HG03039 (cell line): ENCODE data around the gene PAM.
A peak's percentile ranks its signal among the peaks of the same experiment; 100 is the strongest.

Experiments
- ATAC-seq: cut with Tn5 transposase; IDR thresholded peaks from one replicate; pipeline ENCODE4 v1.9.1; 2021; ENCODE audit warnings: mild to moderate bottlenecking, moderate library complexity; ENCODE audit not compliant: unreplicated experiment

PAM gene

DNA sequence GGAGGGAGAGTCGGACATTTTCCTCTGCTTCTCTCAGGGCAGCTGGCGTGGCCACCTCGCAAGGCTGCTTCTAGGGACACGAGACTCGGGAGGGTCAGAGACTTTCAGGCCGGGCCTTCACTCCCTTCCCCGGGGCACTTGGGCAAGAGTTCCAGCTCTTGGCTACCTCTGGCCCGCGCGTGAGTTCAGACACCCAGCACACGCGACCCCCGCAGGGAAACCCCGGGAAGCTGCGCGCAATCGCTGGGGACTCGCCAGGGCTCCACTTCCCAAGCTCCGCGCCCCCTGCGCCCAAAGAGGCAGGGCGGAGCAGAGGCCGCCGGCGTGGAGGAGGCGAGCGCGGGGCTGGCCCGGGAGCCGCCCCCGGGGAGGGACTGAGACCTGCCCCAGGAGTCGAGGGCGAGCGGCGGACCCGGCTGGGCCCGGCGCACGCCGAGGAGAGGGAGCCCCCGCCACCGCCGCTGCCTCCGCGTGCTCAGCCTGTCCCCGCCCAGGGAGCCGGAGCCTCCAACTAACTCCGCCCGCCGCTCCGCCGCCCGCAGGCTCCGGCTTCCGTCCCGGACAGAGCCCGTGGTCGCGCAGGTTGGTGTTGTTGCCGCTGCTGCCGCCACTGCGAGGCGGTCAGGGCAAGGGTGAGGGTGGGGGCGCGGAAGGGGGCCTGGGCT is at the start of gene PAM:
PAM (plus strand) TSS at position 539 of the 665 bp plus-strand sequence. CDS start 110,891 bp downstream, outside the sequence.
- peak; percentile 86 for ATAC-seq

DNA sequence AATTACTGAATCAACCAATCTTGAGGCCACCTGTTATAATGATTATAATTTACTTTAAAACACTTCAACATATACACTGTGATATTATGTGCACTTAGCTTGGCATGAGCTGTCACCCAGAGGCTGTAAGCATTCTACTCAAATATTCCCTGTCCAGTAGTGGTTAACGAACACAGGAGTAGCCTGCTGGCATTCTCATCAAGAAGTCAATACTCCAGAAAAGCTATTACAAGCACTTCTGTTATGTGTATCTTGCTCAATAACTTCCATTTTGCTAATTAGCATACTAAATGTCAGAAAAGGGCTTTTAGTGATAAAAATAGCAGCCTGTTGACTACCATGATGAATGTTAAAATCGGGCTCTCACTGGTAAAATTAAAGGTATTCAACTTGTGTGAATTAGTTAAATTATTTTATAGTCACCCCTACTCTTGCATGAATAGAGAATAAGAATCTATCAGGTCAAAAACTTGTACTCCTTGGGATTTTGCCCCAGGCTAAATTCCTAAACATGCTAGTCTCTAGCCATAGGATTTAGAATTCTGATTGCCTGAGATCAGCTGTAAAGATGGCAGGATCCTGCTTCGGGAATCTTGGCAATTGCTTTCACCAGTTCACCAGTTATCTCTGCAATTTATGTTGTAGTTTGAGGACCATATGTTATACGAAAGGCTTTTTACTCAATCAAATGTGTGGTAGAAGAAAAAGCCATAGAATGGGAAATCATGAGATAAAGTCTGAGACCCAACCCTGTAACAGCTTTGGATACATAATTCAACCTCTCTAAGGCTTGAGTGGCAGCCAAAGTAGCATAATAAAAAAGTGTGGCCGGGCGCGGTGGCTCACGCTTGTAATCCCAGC is 43.4 kb upstream of the PAM start:
- no peak for ATAC-seq

DNA sequence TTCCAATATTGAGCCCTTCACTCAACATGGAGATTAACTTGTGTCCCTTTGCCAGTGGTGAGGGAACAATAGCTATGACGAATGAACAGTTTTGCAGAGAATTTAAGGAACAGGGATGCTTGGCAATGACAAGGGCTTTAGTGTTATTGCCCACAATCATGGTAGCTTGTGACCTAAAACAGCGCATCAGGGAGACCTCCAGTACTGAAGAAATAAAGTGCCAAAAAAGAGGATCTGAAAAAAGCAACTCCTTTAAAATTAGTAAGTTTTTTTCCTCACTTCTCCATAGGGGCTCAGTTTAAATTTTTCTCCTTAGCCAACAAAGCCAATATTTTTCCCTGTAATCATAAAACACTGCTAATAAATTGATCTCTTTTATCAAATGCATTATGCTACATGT is 41.8 kb upstream of the PAM start:
- ATAC-seq = no peak

DNA sequence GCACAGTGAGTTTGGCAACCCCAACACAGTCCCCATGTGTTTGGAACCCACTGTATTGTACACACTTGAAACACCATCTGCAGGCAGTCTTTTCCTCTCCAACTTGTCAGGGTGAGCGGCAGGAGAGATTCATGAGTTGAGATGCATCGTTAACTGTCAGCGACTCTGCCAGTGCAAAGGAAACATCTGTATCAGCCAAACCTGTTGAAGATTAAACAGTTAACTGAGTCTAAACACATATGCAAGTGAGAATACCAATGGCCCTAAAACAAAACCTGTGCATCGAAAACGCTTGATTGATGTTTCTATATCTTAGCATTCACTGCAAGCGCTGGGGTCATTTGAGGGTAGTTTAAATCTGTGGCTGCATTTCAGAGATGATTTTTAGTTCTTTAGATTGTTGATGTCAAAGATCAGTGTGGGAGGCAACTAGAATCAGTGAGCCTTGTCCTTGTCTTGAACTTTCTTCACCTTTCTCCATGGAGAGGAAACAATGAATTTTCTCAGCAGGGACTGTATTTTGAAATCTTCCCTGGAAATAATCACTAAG is 41.3 kb upstream of the PAM start:
- no peak for ATAC-seq

DNA sequence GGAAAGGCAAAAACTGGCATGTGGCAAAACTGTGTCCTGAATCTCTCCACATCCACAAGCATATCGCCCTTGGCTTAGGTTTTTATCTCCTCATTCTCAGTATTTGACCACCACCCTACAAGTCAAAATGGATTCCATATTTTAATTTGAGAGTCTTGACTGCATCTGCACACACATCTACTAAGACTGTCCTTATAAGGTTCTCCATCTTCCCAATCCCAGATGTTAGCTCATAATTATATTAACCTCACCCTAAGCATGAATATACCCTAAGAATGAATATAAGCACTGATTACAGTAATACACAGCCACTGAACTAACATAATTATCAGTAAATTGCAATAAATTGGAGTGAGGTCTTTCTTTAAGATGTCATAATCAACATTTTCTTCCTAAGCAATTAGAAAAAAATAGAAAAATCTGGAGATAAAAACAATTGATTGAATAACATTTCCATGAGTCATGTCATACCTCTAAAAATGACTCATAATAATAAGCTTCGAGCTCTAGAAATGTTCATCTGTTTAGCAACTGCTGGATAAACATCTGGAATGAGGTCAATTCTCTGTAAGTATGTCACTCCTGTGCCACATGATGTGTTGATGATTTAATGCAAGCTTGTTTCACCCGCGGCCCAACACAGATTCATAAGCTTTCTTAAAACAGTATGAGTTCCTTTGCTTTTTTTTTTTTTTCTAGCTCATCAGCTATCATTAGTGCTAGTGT is 39.9 kb upstream of the PAM start:
- no peak for ATAC-seq

DNA sequence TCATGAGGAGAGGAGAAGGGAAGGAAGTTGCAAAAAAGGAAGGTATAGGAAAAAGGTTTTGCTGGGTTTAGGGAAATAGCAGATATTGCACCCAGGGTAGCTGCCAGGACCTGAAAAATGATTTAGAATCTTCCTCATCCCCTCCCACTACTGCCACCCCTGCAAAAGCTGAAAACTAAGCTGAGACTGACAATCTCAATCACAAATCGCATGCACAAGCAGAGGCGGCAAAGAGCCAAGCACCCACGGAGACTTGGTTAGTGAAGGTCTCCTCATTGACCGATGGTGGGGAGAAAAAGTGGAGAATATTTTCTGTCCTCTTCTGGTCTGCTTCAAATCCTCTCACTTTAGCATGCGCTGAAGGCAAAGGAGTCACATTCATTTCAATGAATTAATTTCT is 39.1 kb upstream of the PAM start:
- ATAC-seq = no peak

DNA sequence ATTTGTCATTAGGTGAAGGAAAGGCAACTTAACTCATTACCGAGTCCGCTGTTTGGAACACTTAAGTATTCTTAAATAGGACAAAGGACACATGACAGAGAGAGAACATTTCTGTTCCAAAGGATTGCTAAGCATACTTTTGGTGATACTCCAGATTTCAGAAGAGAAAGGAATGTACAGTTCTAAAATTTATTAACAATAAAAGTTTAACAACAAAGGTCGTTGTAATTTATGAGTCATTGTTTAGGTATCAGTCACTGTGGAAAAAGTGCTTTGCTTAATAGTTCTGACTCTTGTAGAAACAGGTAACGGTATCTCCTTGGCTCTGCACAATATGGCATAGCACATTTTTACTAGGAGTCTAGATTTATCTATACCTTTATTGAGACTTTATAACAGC is 36.3 kb upstream of the PAM start:
- no peak for ATAC-seq

DNA sequence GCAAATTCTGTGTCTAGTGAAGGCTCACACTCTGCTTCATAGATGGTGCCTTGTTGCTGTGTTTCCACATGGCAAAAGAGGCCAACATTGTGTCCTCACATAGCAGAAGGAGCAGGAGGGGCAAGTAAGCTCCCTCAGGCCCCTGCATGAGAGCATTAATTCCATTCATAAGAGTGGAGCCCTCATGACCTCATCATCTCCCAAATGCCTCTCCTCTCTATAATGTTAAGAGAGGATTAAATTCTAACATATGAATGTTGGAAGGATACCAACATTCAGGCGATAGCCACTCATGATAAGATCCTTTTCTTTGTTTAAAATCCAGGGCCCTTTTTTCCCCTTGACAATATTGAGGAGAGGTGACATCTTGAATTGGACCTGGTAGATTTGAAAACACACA is 35.2 kb upstream of the PAM start:
- no peak for ATAC-seq

DNA sequence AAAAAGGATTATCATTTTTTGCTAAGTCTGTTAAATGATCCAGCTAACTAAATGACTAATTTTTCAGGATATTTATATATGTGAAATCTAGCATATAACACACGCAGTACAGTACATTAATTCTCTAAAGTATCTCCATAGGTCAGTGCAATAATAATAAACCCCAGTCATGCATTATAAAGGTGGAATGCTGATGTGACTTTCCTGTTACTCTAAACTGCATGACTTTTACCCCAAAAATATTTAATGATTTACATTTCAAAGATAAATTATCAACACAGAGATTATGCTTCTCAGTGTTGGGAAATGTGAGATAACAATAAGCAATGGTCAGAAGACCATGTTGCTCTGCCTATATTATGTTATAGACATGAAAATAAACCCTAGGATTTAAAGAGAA is 34.1 kb upstream of the PAM start:
- no peak for ATAC-seq

DNA sequence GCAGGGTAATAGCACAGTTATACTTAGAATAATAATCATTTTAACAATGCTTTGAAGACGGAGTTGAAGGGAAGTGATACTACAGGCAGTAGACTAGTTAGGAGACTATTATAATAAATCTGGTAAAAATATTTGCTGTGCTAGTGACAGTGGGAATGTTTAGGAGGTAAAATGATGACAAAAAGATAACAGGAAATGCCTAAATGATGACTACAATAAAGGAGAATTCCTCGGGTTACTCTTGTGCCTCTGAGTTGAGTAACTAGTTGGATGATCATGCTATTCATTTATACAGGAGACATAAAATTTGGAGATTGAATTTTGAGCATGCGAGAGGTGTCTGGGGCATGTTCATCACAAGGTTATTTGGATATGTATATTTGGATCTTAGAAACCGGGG is 32.2 kb upstream of the PAM start:
- ATAC-seq = no peak

DNA sequence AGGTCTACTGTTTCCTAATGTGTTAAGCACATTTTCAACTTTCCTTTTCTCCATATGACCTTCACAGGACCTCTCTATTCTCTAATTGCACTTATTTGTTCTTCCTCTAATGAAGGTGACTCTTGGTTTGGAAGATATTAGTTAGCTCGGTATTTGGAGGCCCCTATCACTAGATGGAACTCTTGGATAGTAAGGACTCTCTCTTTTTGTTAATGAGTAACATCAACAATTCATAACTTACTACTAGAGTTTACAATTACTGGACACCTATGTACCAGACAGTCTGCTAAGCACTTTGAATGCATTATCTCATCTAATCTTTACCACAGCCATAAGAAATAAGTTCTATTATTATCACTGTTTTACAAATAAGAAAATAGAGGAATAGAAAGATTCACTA is 23.4 kb upstream of the PAM start:
- no peak for ATAC-seq

DNA sequence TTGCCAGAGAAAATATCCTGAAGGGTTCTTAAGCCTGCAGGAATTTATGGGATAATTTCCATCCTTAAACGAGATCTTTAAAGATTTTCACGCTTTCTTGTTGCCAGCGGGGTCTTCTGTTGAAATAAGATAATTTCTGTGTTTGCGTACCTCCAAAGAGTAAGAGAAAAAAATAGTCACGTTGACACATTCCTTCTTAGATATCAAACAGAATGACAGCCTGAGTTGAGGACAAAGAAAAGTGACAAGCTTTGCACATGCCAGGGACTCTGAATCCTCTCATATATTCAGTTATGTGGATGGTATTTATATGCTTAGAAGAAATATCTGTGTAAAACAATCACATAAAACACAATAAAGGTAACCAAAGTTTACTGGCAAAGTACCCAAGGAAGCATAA is 21.6 kb upstream of the PAM start:
- ATAC-seq = no peak

DNA sequence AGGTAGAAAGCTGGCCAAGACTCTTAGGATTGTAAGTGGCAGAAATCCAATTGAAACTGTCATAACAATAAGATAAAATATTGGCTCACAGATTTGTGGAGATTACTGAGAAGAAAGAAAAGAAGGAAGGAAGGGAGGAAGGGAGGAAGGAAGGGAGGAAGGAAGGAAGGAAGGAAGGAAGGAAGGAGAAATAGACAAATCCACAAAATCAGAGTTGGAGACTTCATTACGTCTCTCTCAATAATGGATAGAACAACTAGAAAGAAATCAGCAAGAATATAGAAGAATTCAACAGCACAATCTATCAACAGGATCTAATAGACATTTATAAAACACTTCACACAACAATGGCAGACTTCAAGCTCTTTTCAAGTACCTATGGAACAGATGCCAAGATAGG is 17.9 kb upstream of the PAM start:
- no peak for ATAC-seq

DNA sequence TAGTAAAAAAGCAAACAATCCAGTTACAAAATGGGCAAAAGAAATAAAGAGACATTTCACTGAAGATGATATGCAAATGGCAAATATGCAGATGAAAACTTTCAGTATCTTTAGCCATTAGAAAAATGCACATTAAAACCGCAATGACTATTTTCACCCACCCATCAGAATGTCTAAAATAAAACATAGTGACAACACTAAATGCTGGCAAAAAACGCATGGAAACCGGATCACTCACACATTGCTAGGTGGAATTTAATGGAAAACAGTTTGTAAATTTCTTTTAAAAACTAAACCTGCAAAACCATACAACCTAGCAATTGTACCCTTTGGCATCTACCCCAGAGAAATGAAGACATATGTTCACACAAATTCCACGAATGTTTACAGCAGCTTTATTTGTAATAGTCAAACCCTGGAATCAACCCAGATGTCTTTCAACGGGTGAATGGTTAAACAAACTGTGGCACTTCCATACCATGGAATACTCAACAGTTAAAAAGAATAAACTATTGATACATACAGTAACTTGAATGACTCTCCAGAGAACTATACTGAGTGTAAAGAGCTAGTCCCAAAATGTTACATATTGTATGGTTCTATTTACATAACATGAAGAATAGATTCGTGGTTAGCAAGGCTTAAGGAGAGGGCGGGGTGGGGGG is 17.2 kb upstream of the PAM start:
- ATAC-seq = no peak

DNA sequence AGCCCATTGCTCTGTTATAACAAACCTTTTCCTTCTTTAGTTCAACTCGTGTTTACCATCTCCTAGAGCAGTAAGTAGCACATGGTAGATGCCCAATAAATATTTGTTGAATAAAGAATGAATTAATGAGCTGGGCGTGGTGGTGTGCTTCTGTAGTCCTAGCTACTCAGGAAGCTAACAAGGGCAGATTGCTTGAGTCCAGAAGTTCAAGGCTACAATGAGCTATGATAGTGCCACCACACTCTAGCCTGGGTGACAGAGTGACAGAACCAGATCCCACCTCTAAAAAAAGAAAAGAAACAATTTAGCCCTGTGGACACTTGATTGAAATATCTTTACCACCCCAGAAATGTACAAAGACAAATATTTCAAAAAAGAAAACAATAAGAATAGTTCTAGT is 14.6 kb upstream of the PAM start:
- ATAC-seq = no peak

DNA sequence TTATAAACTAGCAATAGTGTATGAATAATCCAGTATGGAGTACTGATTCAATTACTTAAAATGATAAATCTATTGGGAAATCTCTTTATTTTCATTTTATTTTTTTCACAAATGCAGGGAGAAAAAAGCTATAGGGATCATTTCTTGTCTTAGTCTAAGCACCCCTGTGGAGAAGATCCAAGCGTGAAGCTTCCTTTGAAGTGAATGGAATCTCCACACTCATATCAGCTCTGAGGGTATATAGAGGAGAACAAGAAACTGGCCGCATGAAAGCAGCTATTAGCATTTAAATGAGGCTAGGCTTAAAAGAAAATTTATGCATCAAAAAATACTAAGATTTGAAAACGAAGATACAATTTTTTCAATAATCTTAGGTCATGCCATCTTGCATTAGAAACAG is 12.9 kb upstream of the PAM start:
- no peak for ATAC-seq

DNA sequence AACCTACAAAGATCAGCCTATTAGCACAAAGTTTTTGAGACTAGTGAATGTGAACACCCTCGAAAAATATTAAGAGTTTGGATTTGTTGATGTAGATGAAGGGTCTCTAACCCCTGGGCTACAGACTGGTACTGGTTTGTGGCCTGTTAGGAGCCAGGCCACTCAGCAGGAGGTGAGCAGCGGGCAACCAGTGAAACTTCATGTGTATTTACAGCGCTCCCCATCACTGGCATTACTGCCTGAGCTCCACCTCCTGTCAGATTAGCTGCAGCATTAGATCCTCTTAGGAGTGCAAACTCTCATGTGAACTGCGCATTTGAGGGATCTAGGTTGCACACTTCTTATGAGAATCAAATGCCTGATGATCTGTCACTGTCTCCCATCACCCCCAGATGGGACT is 11.2 kb upstream of the PAM start:
- no peak for ATAC-seq

DNA sequence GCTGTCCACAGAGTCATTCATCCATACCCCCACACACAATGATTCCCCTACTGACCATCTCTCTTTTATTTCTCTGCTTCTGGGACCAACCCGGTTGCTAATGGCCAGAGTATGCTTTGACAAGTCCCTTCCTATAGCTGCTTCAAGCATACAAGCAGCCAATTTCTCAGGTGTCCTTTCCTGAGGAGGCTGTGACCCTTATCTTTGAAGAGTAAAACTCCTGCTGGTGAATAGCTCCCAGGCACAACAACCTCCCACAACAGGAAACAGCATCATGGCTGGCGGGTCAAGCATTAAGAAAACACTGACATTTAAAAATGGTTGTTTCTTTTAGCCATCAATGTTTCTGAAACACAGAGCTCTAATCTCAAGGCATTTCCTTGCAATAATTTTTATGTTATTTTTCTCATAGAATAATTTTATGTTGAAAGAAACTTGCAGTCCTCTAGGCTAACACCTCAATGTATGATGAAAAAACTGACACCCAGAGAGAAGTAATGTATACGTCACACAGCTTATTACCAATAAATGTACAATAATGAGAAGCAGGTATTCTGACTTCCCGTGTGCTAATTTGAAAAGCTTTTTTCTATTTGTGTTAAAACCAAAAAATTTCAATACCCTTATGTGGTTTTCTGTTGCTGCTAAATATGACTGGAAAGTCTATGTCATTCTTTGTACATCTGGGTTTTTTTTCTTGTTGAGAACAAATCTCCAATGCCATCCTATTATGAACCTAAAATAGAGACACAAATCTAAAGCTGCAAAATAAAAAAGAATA is 7.5 kb upstream of the PAM start:
- peak; percentile 67 for ATAC-seq

DNA sequence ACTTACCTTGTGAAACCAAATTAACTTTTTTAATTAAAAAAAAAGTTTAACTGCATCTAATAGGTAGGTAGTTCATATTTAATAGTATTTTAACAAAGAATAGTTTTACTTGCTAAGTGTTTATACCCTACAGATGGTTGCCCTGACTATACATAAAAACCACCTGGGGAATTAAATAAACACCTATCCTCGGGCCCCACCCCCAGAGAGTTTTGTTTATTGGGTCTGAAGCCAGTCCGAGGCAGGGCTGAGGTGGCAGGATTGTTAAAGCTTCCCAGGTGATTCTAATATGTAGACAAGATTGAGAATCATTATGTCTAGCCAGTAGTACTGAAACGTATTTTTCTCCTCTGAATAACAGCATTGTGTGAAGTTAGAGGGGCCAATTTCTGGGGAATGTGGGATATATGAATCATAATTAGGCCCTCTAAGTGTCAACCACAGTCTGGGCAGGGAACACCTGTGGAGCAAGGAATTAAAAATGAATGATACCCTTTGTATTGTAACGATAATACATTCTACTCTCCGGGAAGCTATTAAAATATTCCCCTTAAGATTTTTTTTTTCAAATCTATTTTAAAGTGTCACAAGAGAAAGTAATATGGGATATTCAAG is 5.6 kb upstream of the PAM start:
- no peak for ATAC-seq
